ENCODE measurements around the gene ARMC2.
"Not testable (repeated sequence)": the region's sequence is repeated elsewhere in the genome, so short reads cannot be mapped to it uniquely, and the experiment has no call there.

The ARMC2 gene

DNA sequence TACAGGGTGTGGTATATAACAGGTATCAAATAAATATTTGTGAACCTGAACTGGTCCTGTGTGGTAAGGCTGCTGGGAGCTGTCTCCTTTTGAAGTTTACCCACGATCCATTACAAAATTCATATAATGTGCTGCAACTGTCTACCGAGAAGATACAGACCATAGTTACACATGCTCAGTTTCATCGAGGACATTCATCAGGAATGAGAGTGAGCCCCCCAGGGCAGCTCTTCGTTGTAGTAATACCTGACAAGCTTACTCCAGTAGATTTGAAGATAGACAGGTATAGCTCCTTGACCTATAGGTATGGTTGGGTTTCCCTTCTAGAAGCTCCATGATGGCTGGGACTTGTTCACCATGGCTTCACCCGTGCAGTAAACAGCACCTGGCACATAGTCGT lies 25.7 kb downstream of the ARMC2 start:
- no peak for DNase-seq

- DNase-seq: peak in 1 of 2 donors; percentile 83
Measured at GRCh38 chr6:108874470-108875160, 26.4 kb downstream of the ARMC2 start.

GRCh38 chr6:108875161-108875555 lies 26.9 kb downstream of the ARMC2 start:
- DNase-seq: no peak

DNA sequence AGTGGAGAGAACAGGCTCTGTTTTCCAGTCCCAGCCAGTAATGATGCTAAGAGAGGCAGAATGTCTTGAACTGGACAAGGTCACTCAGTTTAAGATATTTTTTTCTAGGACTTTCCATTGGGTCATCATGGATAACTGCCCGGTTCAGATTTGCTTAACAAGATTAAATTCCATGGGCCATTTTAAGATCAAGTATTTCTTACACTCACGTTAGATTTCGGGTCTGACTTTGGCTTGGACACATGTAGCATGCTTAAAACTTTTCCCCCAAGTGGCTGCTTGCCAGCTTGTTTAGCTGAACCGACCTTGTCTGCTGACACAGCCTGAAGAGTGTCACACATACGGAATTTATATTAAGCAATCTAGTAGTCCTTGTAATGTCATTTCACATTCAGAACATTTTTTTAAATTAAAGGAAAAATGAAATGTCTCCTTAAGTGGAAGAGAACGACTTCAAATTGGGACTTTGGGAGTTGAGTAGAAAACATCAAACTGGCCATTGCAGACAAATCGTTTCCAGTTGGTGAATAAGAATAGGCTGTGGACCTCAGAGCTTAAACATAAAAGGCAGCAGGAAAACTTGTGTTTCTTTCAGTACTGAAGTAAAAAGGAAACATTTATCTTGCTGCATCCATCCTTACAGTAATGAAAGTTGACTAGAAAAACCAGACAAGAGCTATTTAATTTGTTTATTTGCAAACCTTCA lies 29.0 kb downstream of the ARMC2 start:
- DNase-seq: no peak

DNA sequence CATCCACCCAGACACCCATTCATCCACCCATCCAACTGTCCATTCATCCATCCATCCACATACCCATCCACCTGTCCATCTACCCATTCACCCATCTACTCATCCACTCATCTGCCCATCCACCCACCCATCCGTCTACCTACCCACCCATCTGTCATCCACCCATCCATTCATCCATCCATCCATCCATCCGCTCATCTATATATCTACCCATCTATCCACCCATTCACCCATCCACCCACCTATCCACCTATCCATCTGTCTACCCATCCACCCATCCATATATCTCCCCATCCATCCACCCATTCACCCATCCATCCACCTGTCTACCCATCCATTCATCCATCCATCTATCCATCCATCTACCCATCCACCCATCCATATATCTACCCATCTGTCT lies 30.7 kb downstream of the ARMC2 start:
- no peak for DNase-seq

- no peak for DNase-seq
Measured at GRCh38 chr6:108883172-108883571, 35.0 kb downstream of the ARMC2 start.

- DNase-seq: no peak
Measured at GRCh38 chr6:108884211-108885059, 36.2 kb downstream of the ARMC2 start.

DNA sequence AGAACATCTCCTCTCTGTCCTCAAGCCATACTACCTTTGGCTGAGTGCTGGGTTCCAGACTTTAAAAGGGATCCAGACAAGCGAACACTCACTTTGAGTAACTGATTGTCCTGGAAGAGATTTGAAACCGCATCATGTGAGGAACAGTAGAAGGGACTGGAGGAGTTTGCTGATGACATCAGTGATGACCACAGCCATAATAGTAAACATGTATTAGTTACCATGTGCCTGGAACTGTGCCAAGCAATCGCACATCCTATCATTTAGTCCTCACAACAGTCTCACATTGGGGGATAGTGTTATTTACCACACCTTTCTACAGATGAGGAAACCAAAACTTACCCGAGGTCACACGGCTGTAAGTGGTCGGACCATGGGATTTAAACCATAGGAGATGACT lies 39.8 kb downstream of the ARMC2 start:
- DNase-seq: no peak

DNA sequence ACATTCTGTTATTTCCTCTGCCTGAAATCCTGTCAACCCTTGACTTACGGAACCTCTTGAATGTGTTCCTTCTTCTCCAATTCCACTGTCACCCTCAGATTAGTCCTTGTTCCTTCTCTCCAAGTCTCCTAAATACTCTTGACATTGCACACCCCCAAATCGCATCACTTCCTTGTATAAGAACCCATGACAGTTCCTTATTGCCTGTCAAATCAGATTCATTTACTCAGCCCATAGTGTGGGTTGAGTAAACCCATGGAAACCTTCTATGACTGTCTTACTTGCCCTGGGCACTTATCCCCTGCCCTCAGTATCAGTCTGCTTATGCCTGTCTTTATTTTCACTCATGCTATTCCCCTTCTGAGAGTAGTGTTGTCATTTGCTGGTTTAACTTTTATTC lies 40.5 kb downstream of the ARMC2 start:
- DNase-seq: no peak

DNA sequence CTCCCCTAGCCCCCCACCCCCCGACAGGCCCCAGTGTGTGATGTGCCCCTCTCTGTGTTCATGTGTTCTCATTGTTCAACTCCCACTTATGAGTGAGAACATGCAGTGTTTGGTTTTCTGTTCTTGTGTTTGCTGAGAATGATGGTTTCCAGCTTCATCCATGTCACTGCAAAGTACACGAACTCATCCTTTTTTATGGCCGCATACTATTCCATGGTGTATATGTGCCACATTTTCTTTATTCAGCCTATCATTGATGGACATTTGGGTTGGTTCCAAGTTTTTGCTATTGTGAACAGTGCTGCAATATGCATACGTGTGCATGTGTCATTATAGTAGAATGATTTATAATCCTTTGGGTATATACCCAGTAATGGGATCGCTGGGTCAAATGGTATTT lies 42.7 kb downstream of the ARMC2 start:
- DNase-seq: not testable (repeated sequence)

DNA sequence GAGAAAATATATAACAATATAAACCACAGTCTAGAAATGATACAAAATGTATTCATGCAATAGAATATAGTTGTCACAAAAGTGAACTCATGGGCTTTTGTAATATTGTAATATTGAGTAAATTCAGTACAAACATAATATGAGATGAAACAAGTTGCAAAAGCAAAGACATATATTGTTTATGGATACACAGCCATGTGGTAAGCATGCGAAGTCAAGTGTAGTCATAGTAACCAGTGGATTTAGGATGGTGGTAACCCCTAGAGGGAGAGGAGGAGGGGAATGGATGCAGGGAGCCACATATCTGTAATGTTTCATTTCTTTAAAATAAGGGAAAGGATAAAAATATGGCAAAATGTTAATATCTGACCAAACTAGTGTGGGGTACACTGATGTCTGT lies 47.3 kb downstream of the ARMC2 start:
- peak in 1 of 2 donors; percentile 48 for DNase-seq

DNA sequence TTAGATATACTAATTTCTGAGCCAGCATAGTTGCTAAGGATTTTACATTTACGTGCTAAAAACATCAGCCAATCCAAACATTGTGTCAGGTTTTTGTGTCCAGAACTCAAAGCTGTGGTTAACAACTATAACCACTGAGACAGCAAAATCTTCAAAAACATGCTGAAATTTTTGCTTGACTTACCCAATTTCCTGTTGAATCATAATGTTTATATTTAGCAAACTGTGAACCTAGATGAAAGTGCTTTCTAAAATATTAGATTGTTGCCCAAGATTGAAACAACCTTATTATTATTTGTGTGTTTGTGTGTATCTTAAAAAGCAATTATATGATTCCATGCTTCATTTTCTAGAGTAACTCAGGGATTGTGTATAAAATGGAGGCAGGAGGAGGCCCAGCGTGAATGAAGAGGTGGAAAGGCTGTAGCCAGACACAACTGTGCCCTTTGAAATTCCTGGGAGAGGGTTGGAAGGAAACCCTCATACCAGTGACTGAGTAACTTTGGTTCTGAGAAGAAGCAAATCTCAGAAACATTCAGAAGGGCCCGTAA lies 48.0 kb downstream of the ARMC2 start:
- peak in 1 of 2 donors; percentile 59 for DNase-seq

- DNase-seq: no peak
Measured at GRCh38 chr6:108897371-108897770, 49.1 kb downstream of the ARMC2 start.

DNA sequence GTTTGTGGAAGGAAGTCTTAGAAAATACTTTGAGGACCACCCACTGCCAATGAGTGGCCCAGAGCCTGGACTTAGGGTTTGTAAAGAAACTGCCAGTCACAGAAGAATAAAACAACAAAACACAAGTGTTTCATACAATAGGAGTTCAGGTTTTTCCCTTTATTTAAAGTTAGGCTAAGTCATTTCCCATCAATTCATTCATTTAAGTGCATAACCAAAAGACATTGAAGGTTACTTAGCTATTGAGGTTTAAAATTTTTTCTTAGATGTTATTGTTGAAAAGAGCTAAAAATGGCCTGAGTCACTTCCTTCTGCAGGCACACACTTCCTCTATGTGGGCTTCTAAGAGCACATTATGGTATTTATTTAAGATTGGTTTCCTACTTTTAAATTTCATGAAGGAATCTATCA lies 54.2 kb downstream of the ARMC2 start:
- DNase-seq: peak in 1 of 2 donors; percentile 94

DNA sequence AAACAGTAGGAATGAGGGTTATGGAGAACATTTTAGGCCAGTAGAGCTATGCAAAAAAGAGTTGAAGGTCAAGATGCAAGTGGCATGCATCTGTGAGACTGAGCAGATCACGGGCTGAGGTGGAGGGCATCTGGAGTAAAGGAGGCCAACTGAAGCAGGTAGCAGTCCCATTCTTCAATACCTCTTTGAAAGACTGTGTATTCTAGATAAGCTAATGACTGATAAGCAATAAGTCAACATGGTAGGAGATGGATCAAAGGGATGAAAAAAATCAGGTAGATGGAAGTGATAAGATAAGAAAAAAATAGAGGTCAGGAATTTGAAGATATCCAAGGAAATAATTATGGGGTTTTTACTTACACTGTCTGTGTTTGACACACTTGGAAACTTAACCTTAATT lies 55.6 kb downstream of the ARMC2 start:
- DNase-seq: no peak

GRCh38 chr6:108904741-108905140 lies 56.5 kb downstream of the ARMC2 start:
- DNase-seq: no peak

GRCh38 chr6:108914235-108915022 lies 66.2 kb downstream of the ARMC2 start:
- no peak for DNase-seq

GRCh38 chr6:108915258-108915657 lies 67.0 kb downstream of the ARMC2 start:
- no peak for DNase-seq

DNA sequence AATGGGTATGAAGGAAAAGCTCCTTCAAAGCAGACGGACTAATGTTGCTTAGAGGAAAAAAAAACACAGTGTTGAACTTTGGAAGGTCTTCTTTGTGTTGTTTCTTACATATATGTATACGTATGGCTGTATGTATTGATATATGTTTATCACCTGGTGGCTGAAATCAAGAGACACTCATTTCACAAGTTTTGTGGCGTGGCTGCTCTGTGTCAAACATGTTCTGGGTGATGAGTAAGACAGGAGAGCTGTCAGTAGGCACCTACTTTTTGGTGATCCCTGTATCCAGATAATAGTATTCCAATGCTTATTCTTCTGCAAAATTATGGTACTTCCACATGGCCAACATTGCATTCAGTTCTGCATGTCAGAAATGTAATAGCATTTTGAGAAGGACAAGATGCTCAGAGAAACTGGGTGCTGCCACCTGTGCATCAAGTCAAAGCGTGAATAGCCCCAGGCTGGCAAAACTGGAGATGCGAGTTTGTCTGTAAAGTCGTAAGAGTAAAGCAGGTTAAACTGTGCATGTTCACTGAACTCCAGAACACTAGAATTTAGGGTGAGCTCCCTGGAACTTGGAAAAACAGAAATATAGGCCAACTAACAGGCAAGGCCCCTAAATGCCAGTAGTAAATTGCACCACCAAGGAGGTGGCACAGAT lies 67.9 kb downstream of the ARMC2 start:
- no peak for DNase-seq

DNA sequence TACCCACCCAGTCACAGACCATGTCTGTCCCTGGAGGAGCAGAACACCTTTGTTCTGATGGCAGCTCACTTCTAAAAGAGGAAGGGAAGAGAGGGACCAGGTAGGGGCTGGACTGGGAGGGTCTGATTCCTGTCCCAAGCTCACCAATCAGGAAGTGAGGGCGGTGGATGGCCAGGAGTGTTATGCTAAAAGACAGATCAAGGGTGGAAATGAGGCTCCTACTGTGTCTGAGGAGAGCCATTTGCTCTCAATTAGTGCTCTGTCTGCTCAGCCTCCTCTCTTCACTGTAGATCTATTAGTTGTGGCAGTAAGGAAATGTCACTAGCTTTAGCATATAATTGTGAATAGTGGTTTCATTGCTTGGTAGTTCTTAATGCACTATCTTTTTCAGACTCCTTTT lies 72.5 kb downstream of the ARMC2 start:
- no peak for DNase-seq

DNA sequence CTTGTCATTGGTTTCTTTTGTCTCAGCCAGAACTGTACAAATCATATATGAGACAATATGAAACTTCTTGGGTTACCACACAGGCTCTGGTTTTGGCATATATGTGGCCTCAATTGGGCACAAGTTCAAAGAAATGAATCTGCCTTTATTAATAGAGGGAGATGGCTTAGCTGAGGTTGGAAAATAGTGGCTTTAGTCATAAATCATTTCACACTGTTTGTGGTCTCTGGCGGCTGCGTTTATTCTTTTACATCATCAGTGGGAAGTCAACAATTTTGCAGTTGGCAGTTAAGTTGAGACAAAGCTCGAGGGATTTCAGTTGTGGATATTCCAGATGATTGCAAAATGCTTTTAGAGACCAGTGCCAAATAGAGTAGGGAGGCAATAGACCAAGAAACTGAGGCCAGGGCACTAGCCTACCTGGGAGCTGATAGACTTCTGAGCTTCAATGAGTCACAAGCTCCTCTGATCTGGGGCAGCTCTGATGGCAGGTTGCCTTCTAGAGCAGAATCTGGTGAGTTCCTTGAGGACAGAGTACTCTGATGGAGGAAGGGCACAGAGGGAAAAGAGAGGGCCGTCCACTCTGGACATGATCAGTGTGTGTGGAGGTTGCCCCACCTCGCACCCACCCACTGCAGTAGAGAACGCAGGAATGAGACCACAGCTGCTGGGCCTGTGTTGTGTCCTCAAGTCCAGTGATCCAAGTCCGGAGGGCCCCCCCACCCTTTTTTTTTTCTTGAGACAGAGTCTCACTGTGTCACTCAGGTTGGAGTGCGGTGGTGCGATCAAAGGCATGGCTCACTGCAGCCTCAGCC lies 73.5 kb downstream of the ARMC2 start:
- DNase-seq: peak in 1 of 2 donors; percentile 50
